ENCODE data around the gene SBK3.

DNA sequence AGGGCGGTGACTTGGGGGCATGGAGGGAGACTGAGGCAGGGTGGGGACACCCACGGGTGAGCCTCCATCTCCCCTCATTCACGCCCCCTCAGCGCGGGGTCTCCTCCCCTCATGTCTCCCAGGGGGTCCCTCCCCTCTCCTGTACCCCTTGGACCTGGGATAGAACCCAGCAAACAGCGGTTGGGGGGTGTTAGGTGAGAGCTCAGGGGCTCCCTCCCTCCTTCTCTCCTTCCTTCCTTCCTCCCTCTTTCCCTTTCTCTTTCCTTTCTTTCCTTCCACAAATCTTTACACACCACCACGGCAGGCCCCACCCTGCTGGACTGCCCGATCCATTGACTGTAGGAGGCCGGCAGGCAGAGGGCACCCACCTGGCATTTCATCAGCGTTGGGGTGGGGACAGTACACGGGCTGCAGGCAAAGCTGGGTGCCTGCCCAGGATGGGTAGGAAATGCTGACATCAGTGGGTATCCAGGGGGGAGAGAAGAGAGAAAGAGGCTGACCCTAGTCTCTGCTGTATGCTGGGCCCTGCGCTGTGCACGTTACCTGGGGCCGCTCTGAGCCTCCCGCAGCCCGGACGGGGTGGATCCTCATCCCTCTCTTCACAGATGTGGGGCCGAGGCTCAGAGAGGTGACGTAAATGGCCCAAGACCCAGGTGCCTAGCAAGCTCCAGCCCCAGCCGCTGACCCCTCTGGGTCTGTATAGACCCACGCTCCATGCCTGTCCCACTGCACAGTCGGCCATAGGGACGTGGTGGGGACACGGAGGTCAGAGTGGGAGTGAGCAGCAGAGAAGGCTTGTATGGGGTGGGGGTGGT, 53.6 kb downstream of the SBK3 start:
- TF ChIP-seq, protein P1, sequence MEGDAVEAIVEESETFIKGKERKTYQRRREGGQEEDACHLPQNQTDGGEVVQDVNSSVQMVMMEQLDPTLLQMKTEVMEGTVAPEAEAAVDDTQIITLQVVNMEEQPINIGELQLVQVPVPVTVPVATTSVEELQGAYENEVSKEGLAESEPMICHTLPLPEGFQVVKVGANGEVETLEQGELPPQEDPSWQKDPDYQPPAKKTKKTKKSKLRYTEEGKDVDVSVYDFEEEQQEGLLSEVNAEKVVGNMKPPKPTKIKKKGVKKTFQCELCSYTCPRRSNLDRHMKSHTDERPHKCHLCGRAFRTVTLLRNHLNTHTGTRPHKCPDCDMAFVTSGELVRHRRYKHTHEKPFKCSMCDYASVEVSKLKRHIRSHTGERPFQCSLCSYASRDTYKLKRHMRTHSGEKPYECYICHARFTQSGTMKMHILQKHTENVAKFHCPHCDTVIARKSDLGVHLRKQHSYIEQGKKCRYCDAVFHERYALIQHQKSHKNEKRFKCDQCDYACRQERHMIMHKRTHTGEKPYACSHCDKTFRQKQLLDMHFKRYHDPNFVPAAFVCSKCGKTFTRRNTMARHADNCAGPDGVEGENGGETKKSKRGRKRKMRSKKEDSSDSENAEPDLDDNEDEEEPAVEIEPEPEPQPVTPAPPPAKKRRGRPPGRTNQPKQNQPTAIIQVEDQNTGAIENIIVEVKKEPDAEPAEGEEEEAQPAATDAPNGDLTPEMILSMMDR (IDR thresholded peaks at IDR 0.05): no peak
- no peak for TF ChIP-seq POLR2A (IDR thresholded peaks at IDR 0.05)
